OCI-M2 (cell line): ENCODE measurements around the gene BAG2.

ENCODE experiments used
- DNase-seq: peaks from one replicate; lab custom pipeline; 2025; ENCODE audit not compliant: unreplicated experiment; lab: John Stamatoyannopoulos, UW

Gene BAG2

DNA sequence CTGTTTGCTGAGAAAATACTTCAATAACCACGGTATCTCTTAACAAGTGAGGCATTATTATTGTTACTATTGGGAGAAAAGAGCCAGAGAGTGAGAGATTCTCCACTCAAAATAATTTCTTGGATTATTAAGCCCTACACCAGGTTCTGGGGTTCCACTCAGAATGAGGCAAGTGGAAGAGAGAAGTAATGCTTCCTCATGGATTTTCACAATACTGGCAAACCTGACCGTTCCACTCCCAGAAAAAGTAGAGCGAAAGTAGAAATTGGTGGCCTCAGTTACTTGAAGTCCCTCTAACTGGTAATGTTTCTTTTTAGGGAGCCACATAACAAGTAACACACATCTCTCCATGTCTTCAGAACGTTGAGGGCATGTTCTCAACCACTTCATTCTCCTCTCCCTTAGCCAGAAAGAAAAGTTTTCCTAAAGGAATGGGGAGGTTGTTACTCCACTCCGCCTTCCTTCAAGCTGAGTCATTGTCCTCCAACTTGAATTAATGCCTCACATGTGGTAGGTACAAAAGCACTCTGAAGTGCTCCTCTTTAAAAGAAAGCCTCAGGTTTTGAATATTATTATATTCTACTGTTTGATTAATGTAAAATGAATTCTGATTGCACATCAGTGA, 1.9 kb downstream of the BAG2 start:
- peak; percentile 63 for DNase-seq

DNA sequence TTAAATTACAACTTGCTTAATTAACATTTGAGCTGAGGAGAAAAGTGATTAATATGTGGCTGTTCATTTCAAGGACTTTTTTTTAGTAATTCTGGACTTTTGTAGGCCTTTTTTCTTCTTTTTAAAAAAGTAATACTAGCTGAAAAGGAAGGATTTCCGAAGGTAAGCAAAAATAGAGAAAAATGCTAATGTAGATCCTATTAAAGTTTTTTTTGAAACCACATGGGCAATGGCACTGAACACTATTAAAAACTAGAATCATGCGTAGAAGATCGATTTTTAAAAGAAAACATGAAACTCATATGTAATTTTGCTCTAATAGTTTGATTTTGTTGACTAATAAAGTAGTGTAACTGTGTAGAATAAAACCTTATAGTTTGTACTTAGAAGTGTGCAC, 2.4 kb downstream of the BAG2 start:
- no peak for DNase-seq

DNA sequence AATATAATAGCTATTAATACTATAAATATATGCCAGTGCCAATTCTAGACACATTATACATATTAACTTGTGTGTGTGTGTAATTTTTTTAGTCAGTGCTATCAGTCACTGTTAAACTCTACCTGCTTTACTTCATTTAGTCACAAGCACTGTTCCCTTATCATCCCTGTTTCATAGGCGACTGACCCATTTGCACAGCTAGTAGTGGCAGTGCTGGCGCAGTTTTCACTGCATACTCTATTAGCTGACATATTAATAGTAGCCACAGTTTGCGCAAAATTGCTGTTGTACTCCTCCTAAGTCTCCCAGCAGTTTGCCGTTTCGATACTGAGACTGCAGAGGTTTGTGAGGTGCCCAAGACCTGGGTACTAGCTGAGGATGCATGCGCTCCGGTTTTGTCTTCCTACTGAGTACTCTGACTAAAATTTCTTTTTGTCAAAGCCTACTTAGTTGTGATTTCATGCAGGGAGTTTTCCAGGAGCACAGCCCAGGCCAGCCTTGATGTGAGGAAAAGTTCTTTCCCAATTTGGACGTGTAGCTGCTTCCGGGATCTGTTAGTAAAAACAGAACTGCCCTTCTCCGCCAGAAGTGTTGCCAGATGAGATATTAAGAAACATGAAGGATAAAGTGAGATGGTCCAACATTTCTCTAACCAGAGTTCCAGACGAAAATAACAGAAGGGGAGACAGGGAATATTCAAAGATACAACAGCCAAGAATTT, 5.6 kb downstream of the BAG2 start:
- DNase-seq, result no peak

DNA sequence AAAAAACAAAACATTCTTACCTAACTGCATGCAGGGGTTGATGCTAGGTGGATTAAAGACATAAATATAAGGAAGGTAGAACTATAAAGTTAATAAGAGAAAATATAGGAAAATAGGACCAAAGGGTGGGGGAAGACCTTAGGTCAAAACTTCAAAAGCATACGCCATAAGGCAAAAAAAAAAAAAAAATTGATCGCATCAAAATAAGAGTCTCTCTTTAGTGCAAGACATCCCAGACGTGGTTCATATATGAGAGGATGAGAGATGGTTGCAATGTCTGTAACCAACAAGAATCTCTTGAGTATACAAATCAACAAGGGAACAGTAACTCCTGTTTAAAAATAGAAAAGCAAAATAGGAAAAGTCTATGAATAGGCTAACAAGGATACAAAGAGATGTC, 8.5 kb downstream of the BAG2 start:
- DNase-seq, result no peak

DNA sequence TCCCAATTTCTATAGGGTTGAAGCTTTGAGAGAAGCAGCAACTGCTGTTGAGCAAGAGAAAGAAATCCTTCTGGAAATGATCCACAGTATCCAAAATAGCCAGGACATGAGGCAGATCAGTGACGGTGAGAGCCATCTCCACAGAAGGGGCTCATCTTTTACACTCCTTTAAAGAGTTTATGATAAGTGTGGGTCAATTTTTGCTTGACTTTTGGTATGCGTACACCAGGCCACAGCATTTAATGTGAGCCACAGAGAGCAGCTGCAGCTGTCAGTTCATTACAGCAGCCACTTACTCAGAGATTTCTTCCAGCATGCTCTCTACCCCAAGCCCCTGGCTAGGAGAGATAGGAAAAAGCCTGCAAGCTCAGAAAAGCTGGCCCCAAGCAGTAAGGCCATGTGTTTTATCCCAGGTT, 9.9 kb downstream of the BAG2 start:
- peak; percentile 56 for DNase-seq

DNA sequence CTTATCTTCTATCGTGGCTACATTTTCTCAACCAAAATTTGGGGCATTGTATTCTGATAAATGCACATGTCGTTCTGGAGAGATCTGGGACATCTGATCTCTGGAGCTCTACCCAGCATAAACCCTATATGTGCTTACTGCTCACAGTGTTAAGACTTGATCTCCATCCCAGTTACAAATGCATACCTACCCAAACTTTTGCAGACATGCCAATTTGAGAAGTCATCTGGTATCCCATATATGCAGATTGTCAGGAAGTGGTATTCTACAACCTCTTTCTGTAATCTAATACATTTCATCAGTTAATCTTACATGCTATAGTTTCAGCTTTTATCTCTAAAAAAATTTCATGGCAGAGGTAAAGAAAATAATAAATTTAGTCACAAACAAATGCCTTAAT, 11.2 kb downstream of the BAG2 start:
- DNase-seq, result no peak

DNA sequence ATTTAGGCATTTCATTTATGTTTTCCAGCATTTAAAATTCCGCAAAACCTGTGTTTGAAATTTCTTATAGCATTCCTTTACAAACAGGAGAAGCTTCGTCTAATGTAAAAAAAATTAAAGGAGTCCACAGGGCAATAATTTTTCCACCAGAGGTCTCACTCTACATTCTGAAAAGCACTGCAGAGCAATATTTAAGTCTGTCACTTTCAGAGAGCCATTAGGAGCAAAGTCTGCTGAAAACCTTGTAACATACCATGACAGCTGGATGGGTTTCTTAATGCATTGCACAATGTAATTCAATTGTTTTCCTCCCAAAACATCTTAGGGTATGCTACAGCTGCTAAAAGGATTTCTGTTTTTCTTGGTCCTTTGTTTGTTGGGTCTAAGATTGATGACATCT, 18.0 kb downstream of the BAG2 start:
- no peak for DNase-seq

DNA sequence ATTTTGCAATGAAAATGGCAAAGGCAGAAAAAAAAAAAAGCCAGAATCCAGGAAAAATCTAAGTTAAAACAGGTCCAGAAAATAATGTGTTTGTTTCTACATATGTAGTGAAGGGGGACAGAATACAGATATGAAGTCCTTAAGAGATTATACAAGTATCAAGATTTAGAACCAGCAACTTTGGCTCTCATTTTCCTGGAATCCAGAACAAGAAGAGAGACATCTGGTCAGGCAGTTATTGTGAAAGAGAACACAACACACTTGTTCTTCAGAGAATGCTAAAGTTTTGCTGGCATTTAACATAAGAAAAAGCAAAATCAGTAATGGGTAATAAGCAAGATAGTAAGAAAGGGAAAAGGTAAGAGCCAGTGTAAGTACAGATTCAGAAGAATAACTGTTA, 21.1 kb downstream of the BAG2 start:
- no peak for DNase-seq

DNA sequence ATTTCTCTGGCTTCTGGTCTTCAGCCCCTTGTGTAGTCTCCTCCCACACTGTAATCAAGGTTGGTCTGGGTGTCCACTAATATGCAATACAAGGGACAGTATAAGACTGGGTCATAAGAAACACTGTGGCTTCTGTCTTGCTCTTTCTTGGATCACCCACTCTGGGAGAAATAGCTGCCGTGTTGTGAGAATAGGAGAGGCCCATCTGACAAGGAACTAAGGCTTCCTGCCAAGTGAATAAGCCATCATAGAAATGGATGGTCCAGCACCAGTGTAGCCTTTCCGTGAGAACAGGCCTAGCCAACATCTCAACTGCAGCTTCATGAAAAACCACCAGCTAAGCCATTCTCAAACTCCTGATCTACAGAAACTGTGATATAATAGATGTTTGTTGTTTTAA, 23.3 kb downstream of the BAG2 start:
- no peak for DNase-seq

DNA sequence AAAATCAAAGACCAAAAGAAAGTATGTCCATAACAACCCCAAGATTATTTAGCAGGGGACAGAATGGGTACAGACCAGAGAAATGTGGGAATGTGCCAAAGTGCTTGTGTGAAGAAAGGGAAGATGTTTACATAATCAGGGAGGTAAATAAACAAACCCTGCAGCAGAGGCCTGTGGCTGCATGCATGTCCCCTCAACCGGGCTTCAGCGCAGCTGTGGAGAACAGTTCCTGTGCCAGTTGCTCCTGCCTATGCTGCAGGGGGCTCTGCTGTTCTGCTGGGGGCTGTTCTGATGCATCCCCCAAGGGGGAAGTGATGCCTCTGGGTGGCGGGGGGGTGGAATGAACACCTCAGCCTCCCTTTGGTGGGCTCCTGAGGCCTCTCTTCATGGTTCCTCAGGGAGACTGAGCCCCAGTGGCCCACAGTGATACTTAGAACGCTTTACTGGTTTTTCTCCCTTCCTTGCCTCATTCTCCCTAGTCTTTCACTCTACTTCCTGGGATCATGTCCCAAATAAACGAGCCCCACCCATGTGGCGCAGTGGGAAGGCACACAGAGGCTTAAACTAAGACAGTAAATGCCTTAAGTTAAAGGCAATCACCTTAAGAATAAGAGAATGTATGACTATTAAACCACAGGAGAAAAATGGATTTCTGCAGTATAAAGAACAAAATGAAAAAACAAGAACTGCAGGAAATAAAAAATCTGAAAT, 27.0 kb downstream of the BAG2 start:
- no peak for DNase-seq

DNA sequence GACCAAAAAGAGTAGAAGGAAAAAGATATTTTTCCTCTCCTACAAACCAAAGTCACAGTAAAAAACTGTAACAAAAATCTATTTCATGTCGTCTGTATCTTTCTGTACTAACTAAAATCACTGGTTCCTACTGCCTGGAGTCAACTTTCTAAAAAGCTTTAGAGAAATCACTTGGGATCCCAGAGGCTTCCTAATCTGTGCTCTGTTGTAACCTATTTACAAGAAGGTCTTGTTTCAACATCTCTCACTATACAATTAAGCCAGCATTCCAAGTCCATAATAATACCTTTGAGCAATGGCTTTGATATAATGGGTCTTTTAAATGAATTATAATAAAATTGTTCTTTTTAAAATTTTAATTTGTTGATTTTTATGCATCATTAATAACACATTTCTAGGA, 29.6 kb downstream of the BAG2 start:
- no peak for DNase-seq

DNA sequence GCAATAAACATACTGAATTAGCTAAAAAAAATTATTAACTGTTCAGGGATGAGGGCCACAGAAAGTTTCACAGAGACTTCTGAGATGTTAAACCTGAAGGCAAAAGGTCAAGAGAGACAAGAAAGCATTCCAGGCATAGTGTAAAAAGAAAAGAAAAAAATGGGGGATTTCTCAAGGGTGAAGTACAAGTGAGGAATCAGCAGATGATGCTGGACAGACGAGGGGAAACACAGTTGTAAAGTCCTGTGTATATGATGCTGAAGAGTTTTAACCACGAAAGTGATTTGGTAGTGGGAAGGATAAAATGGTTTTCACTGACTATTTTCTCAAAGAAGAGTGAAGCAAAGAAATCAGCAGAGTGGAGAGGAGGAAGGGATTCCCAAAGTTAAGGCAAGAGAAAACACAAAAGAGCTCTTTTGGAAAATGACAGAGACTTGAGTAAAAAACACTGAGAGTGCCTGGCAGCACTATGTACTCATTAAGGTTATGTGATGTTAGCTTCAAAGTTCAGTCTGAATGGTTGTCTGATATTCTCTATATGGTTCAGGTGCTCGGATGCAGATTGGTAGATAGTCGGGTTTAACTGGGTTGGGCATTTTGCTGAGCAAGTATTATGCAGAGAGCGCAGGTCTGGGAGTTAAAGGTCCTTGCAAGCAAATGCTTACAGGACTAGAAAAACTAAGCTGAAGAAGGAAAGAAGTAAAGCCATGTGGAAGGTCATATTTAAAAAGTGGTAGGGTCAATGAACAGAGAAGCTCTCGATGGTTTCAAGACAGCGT, 33.6 kb downstream of the BAG2 start:
- no peak for DNase-seq

DNA sequence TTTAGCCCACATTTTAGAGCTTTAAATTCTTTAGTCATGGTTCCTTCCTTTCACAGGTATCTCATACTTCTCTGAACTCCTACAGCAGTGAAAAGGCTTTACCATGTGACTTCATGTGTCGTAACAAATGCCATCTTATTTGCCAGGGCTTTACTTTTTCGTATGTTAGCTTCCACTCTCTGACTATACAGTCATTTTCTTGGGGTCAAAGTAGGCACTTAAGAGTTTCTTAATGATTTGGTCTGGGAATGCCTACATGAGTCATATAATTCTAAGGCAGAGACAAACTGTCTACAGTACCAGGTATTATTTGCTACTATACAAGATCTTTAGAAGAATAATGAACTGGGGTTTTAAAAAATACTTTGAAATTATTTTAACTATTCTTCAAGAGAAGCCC, 35.0 kb downstream of the BAG2 start:
- no peak for DNase-seq

DNA sequence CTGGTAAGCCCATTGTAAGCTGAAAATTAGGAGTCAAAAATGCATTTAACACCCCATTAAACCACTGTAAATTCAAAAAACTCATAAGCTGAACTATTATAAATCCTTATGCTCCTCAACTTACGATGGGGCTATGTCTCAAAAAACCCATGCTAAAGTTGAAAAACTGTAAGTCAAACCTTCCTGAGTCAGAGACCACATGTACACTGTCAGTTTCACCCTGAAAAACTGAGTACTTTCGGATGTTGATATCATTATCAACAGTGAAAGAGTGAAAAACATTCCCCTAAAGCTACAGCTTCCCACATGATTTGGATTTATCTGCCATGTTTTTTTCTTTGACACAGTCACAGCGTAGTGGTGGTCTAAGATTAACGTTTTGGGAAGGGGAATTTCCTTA, 35.7 kb downstream of the BAG2 start:
- no peak for DNase-seq

DNA sequence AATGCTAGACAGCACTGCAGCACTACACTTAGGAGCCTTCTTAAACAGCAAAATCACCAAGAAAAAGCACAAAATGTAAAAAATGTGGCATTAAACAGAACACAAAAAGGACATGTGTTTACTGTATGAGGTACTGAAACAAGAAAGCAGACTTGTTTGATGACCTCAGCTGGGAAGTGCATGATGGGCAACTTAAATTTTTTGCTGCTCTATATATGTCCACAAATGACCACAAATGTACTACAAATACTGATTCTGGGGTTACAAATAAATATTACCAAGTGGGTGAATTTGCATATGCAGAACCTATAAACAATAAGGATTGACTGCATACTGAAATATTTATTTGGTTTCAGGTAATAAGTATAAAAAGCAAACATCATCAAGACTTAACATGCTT, 36.9 kb downstream of the BAG2 start:
- no peak for DNase-seq

DNA sequence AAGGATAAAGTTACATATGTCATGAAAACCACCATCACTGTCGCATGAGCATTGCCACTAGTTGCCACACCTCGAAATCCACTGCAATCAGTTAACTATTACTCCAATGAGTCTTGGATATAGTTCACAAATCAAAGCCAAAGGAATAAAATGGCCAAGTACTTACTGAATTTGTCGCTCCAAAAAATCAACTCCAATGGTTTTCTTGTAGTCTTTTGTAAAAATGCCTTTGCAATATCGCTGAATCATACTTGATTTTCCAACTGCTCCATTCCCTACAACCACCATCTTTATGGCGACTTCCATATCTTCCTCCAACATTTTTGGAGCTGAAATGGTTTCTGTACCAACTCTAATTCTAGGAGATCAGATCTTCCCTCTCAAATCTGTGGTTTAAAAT, 37.9 kb downstream of the BAG2 start:
- no peak for DNase-seq

DNA sequence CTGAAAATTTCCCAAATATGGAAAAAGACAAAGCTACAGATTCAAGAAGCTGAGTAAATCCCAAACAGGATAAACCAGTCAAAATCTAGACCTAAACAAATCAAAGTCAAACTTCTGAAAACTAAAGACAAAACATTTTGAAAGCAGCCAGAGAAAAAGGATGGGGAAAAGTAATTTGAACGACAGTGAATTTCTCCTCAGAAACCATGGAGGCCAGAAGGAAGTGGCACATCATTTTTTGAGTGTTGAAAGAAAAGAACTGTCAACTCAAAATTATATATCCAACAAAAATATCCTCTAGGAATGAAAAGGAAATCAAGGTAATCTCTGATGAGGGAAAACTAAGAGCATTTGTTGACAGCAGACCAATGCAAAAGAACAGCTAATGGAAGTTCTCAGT, 43.1 kb downstream of the BAG2 start:
- no peak for DNase-seq

DNA sequence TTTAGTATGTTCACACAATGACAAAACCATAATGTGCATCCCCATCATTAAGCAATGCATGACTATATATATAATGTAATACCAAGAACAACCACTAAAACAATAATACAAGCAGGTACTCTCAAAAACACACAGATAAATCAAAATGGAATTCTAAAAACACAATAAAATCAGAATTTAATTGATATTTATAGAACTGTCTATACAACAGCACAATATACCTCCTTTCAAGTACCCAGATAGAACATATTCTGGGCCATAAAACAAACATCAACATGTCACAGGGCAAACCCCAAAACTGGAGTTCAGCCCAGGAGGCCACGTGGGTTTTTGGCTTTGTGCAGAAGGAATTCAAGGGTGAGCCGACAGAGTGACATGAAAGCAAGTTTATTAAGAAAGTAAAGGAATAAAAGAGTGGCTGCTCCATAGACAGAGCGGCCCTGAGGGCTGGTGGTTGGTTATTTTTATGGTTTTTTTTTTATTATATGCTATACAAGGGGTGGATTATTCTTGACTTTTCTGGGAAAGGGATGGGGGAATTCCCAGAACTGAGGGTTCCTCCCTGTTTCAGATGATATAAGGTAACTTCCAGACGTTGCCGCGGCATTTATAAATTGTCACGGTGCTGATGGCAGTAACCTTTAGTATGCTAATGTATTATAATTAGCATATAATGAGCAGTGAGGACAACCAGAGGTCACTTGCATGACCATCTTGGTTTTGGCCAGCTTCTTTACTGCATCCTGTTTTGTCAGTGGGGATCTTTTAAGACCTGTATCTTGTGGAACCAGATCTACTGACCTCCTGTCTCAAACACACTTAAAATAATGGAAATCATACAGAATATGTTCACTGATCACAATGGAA, 44.3 kb downstream of the BAG2 start:
- no peak for DNase-seq

DNA sequence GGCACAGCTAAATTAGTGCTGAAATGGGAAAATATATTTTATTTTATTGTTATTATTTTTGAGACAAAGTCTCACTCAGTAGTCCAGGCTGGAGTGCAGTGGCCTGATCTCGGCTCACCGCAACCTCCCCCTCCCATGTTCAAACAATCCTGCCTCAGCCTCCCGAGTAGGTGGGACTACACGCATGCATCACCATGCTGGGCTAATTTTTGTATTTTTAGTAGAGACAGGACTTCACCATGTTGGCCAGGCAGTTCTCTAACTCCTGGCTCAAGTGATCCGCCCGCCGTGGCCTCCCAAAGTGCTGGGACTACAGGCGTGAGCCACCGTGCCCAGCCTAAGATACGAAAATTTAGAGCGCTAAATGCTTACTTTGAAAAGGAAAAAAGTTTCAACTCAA, 45.1 kb downstream of the BAG2 start:
- no peak for DNase-seq

DNA sequence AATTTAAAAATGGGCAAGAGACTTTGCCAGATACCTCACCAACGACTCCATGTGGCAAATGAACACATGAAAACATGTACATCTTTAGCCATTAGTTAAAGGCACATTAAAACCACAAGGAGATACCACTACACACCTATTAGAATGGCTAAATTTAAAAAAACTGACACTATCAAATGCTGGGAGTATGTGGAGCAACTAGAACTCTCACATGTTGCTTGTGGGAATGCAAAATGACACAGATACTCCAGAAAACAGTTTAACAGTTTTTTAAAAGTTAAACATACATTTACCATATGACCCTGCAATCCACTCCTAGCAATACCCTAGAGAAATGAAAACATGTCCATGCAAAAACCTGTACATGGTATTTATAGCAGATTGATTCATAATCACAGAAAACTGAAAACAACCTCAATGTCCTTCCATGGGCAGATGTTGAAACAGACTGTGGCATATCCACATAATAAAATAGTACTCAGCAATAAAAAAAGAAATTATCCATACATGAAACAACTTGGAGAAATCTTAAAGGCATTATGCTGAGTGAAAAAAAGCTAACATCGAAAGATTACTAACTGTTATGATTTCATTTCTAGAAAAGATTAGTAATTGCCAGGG, 48.1 kb downstream of the BAG2 start:
- no peak for DNase-seq
